ENCODE results near the gene MRPS22. TPM values are rescaled to one million over a fixed set of nuclear protein-coding genes. Genes with fewer than 3 reads are reported as not detected.

Gene MRPS22
- total and polyA plus RNA-seq, 9 of the 15 experiments (the other 6 are each of a cell fraction or from before 2014, with no cell fraction given) = 148 to 397 (median 229) TPM

DNA sequence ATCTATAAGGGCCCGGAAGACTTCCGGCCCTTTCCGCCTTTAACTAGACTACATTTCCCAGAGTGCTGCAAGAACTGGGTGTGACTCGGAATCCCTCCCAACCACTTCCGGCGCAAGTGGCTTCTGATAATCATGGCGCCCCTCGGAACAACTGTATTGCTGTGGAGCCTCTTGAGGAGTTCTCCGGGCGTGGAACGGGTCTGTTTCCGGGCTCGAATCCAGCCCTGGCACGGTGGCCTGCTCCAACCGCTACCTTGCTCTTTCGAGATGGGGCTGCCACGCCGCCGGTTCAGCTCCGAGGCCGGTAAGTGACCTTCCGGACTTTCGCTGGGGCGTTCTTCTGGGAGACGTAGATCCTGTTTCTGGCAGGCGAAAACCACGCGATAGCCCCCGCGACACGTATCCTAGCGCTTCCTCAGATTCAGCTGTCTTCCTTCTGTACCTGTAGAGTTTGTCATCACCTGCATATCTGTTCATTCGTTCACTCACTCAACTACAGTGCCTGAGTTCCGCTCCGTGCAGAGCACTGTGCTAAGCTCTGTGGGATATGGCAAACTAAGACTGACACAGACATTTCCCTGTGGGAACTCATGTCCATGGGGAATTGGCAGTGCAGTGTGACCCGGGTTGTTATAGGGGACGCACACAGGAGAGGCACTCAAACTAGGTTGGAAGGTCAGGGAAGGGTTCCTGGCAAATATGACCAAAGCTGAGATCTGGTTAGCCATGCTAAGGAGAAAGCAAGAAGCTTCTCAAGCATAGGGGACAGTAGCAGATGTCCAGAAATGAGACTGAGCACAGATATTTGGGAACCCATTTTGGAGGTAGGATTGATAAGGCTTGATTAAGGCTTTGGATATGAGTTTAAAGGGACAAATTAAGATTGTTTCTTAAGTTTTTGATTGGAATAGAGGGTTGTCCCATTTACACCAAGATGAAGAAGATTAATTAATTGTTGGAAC is at the start of gene MRPS22 (continued):
- TF ChIP-seq, protein P1, sequence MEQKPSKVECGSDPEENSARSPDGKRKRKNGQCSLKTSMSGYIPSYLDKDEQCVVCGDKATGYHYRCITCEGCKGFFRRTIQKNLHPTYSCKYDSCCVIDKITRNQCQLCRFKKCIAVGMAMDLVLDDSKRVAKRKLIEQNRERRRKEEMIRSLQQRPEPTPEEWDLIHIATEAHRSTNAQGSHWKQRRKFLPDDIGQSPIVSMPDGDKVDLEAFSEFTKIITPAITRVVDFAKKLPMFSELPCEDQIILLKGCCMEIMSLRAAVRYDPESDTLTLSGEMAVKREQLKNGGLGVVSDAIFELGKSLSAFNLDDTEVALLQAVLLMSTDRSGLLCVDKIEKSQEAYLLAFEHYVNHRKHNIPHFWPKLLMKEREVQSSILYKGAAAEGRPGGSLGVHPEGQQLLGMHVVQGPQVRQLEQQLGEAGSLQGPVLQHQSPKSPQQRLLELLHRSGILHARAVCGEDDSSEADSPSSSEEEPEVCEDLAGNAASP (IDR thresholded peaks at IDR 0.05) = no peak
- TF ChIP-seq, protein P2, sequence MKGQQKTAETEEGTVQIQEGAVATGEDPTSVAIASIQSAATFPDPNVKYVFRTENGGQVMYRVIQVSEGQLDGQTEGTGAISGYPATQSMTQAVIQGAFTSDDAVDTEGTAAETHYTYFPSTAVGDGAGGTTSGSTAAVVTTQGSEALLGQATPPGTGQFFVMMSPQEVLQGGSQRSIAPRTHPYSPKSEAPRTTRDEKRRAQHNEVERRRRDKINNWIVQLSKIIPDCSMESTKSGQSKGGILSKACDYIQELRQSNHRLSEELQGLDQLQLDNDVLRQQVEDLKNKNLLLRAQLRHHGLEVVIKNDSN (CRISPR knock-in tag; IDR thresholded peaks at IDR 0.05) = no peak
- TF ChIP-seq POLR2AphosphoS5 (IDR thresholded peaks at IDR 0.05; ENCODE audit: control insufficient read depth, insufficient read depth, low read depth, low read length) (peak; percentile 75; the same call in 1 of the 2 replicates), RNF2 (IDR thresholded peaks at IDR 0.05) (peak; percentile 65; the same call in 1 of the 2 replicates), SIRT6 (IDR thresholded peaks at IDR 0.05; ENCODE audit: low read depth, low read length) (no peak), ERF (CRISPR knock-in tag; IDR thresholded peaks at IDR 0.05) (no peak), HDAC6 (IDR thresholded peaks at IDR 0.05; ENCODE audit: low read depth, low read length) (no peak), NR2C2 (CRISPR knock-in tag; IDR thresholded peaks at IDR 0.05) (peak; percentile 84), NR2C2 (tag; IDR thresholded peaks at IDR 0.05) (peak; percentile 99), SRSF1 (IDR thresholded peaks at IDR 0.05; ENCODE audit: low read depth, low read length) (no peak), ZNF354B (CRISPR knock-in tag; IDR thresholded peaks at IDR 0.05) (no peak), ARNT (IDR thresholded peaks at IDR 0.05) (peak in 1 of 2 experiments; percentile 39; a peak in 1 of 4 replicates), OTX1 (CRISPR knock-in tag; IDR thresholded peaks at IDR 0.05) (0 out of 2 replicates have a peak, but pooled peaks have one; percentile 30), TFAM (CRISPR knock-in tag; conservative IDR thresholded peaks at IDR 0.05) (no peak), GABPB2 (CRISPR knock-in tag; conservative IDR thresholded peaks at IDR 0.05) (no peak), ZNF347 (CRISPR knock-in tag; IDR thresholded peaks at IDR 0.05; ENCODE audit: low read depth) (no peak), KDM2B (CRISPR knock-in tag; IDR thresholded peaks at IDR 0.05) (no peak), PCBP2 (IDR thresholded peaks at IDR 0.05; ENCODE audit: low read depth, low read length, poor library complexity, severe bottlenecking) (no peak)
- TF ChIP-seq, protein P3, sequence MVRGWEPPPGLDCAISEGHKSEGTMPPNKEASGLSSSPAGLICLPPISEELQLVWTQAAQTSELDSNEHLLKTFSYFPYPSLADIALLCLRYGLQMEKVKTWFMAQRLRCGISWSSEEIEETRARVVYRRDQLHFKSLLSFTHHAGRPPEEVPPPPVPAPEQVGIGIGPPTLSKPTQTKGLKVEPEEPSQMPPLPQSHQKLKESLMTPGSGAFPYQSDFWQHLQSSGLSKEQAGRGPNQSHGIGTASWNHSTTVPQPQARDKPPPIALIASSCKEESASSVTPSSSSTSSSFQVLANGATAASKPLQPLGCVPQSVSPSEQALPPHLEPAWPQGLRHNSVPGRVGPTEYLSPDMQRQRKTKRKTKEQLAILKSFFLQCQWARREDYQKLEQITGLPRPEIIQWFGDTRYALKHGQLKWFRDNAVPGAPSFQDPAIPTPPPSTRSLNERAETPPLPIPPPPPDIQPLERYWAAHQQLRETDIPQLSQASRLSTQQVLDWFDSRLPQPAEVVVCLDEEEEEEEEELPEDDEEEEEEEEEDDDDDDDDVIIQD (CRISPR knock-in tag; IDR thresholded peaks at IDR 0.05) = 0 out of 2 replicates have a peak, but pooled peaks have one; percentile 19
- TF ChIP-seq, protein P4, sequence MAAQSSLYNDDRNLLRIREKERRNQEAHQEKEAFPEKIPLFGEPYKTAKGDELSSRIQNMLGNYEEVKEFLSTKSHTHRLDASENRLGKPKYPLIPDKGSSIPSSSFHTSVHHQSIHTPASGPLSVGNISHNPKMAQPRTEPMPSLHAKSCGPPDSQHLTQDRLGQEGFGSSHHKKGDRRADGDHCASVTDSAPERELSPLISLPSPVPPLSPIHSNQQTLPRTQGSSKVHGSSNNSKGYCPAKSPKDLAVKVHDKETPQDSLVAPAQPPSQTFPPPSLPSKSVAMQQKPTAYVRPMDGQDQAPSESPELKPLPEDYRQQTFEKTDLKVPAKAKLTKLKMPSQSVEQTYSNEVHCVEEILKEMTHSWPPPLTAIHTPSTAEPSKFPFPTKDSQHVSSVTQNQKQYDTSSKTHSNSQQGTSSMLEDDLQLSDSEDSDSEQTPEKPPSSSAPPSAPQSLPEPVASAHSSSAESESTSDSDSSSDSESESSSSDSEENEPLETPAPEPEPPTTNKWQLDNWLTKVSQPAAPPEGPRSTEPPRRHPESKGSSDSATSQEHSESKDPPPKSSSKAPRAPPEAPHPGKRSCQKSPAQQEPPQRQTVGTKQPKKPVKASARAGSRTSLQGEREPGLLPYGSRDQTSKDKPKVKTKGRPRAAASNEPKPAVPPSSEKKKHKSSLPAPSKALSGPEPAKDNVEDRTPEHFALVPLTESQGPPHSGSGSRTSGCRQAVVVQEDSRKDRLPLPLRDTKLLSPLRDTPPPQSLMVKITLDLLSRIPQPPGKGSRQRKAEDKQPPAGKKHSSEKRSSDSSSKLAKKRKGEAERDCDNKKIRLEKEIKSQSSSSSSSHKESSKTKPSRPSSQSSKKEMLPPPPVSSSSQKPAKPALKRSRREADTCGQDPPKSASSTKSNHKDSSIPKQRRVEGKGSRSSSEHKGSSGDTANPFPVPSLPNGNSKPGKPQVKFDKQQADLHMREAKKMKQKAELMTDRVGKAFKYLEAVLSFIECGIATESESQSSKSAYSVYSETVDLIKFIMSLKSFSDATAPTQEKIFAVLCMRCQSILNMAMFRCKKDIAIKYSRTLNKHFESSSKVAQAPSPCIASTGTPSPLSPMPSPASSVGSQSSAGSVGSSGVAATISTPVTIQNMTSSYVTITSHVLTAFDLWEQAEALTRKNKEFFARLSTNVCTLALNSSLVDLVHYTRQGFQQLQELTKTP (IDR thresholded peaks at IDR 0.05; ENCODE audit: low read depth in 1 of 2, partially characterized antibody in 2 of 2) = peak in 1 of 2 experiments; percentile 83
